B cell (primary cell): Measurements from ENCODE around the gene ZNF358. TPM values are rescaled to one million over a fixed set of nuclear protein-coding genes. Genes with fewer than 3 reads are reported as not detected.

Source experiments
- ATAC-seq: fragments of 200-7000 bp; cut with Tn5 transposase; one replicate; pipeline ENCODE4 v1.10.0; 2021; ENCODE audit warnings: low read depth, mild to moderate bottlenecking, moderate number of reproducible peaks, moderate library complexity
- CTCF ChIA-PET: fragments of 350-600 bp; sonication (Branson Sonifier 250); formaldehyde crosslinking; loops from one replicate; lab custom pipeline; 2021; ENCODE audit warnings: antibody characterized with exemption, inconsistent platforms; lab: Charles Lee
- POLR2A ChIA-PET: fragments of 350-600 bp; sonication (Branson Sonifier 250); formaldehyde crosslinking; loops from one replicate; lab custom pipeline; 2021; ENCODE audit warnings: antibody characterized with exemption; lab: Charles Lee
- DNase-seq: peaks from one replicate; pipeline ENCODE4 v3.0.0; 2013
- H2AFZ ChIP-seq: 2 replicates; pipeline ENCODE4 v1.6.1; 2012; ENCODE audit warnings: mild to moderate bottlenecking, low read depth, low read length; ENCODE audit not compliant: insufficient read depth, poor library complexity, severe bottlenecking
- H3K27ac ChIP-seq, 2 donors: 1 replicate in 1 of 2; 2 replicates in 1 of 2; pipeline ENCODE4 v1.5.1; 2012 to 2013; ENCODE audit warnings: low read length in 2 of 2, mild to moderate bottlenecking in 2 of 2, moderate library complexity in 1 of 2
- H3K27me3 ChIP-seq, 4 experiments: fragments of 200-600 bp in 1 of 4; sonication (generic) in 1 of 4; replicated peaks in 1 of 4; 1 replicate in 2 of 4; 2 replicates in 2 of 4; pipeline versions ENCODE4 v1.6.1 to v1.7.0; 2013 to 2016; ENCODE audit warnings: low read length in 3 of 4, mild to moderate bottlenecking in 2 of 4, mixed read lengths in 1 of 4, moderate library complexity in 1 of 4; ENCODE audit not compliant: insufficient read depth in 4 of 4, control insufficient read depth in 3 of 4; ENCODE audit errors: control extremely low read depth in 1 of 4
- H3K36me3 ChIP-seq, 2 experiments: replicated peaks in 1 of 2; 1 replicate in 1 of 2; 2 replicates in 1 of 2; pipeline versions ENCODE4 v1.6.1 to v1.7.1; 2013; ENCODE audit warnings: low read length in 1 of 2; ENCODE audit not compliant: insufficient read depth in 2 of 2, control insufficient read depth in 1 of 2; ENCODE audit errors: control extremely low read depth in 1 of 2, extremely low read depth in 1 of 2
- H3K4me1 ChIP-seq, 2 donors: fragments of 200-600 bp in 1 of 2; sonication (generic) in 1 of 2; 1 replicate in 1 of 2; 2 replicates in 1 of 2; pipeline versions ENCODE4 v1.5.1 to v1.6.1; 2013 to 2017; ENCODE audit warnings: low read length in 2 of 2; ENCODE audit not compliant: control insufficient read depth in 2 of 2, insufficient read depth in 2 of 2
- H3K4me2 ChIP-seq: replicated peaks from 2 replicates; pipeline ENCODE3; 2012; ENCODE audit warnings: mild to moderate bottlenecking, low read depth, low read length; ENCODE audit not compliant: poor library complexity, severe bottlenecking
- H3K4me3 ChIP-seq, 5 experiments: fragments of 200-600 bp in 1 of 5; sonication (generic) in 1 of 5; 1 replicate in 3 of 5; 2 replicates in 2 of 5; pipeline versions ENCODE4 v1.5.1 to v1.7.0; 2011 to 2016; ENCODE audit warnings: low read length in 4 of 5, mild to moderate bottlenecking in 4 of 5, low read depth in 2 of 5, control low read depth in 1 of 5, moderate library complexity in 1 of 5; ENCODE audit not compliant: insufficient read depth in 1 of 5; ENCODE audit errors: control extremely low read depth in 1 of 5, extremely low read depth in 1 of 5
- H3K79me2 ChIP-seq: fragments of 200-600 bp; sonication (generic); one replicate; pipeline ENCODE4 v1.6.0; 2016; ENCODE audit warnings: low read length; ENCODE audit not compliant: control insufficient read depth, insufficient read depth
- H3K9ac ChIP-seq: fragments of 200-600 bp; sonication (generic); 2 replicates; pipeline ENCODE4 v1.6.1; 2017; ENCODE audit warnings: mild to moderate bottlenecking, low read length, moderate library complexity
- H3K9me3 ChIP-seq, 3 donors: one replicate each; pipeline versions ENCODE4 v1.6.1 to v1.7.1; 2013; ENCODE audit warnings: low read length in 2 of 3; ENCODE audit not compliant: control insufficient read depth in 2 of 3, insufficient read depth in 1 of 3; ENCODE audit errors: control extremely low read depth in 1 of 3
- H4K20me1 ChIP-seq: 2 replicates; pipeline ENCODE4 v1.6.0; 2012; ENCODE audit warnings: mild to moderate bottlenecking, low read length; ENCODE audit not compliant: insufficient read depth, control insufficient read depth, poor library complexity, severe bottlenecking
- H3K27ac Mint-ChIP-seq: one replicate; pipeline ENCODE4 v1.8.0; 2021; ENCODE audit warnings: mixed read lengths
- H3K27me3 Mint-ChIP-seq: one replicate; pipeline ENCODE4 v1.8.0; 2021; ENCODE audit warnings: mixed read lengths
- H3K4me1 Mint-ChIP-seq: one replicate; pipeline ENCODE4 v1.8.0; 2021; ENCODE audit warnings: mixed read lengths
- H3K4me3 Mint-ChIP-seq: one replicate; pipeline ENCODE4 v1.8.0; 2021; ENCODE audit warnings: mixed read lengths
- H3K9me3 Mint-ChIP-seq: one replicate; pipeline ENCODE4 v1.8.0; 2022; ENCODE audit warnings: mixed read lengths; ENCODE audit not compliant: insufficient read depth
- EZH2 ChIP-seq: IDR thresholded peaks from 2 replicates; pipeline ENCODE4 v1.6.1; 2012; ENCODE audit warnings: borderline replicate concordance, low read depth, mild to moderate bottlenecking, moderate library complexity, low read length; ENCODE audit not compliant: insufficient read depth, poor library complexity, severe bottlenecking
- WGBS: methylation state at CpG from one replicate; pipeline ENCODE4 v1.1.5; 2013; ENCODE audit warnings: missing lambda C conversion rate; ENCODE audit not compliant: insufficient coverage; 5-methylcytosine and 5-hydroxymethylcytosine counted together
- intact Hi-C: fragments of 100-400 bp; cut with micrococcal nuclease; formaldehyde crosslinking; loops from one replicate; pipeline ENCODE4 v1.10.0; 2022
- polyA plus RNA-seq: library from polyadenylated mRNA; depleted of rRNA; stranded (reverse); fragments of >200 nt; gene quantifications from 2 replicates; pipeline ENCODE4 v1.2.3, GENCODE V29; 2012
- total RNA-seq, 2 donors: library from RNA; stranded (reverse); fragments of 120-200 nt in 1 of 2; gene quantifications; 1 replicate in 1 of 2; 2 replicates in 1 of 2; pipeline versions ENCODE4 v1.2.3 to v1.2.4, GENCODE V29; 2013 to 2022
- TF ChIP-seq, protein P1 (sequence below): fragments of 200-600 bp; IDR thresholded peaks from one replicate; pipeline ENCODE4 v1.8.0; 2022; ENCODE audit warnings: antibody characterized with exemption, mild to moderate bottlenecking

ZNF358 gene
- total and polyA plus RNA-seq, 2 donors (not counting 1 experiment from before 2014, with no cell fraction given): 8.5 to 17.5 TPM

DNA sequence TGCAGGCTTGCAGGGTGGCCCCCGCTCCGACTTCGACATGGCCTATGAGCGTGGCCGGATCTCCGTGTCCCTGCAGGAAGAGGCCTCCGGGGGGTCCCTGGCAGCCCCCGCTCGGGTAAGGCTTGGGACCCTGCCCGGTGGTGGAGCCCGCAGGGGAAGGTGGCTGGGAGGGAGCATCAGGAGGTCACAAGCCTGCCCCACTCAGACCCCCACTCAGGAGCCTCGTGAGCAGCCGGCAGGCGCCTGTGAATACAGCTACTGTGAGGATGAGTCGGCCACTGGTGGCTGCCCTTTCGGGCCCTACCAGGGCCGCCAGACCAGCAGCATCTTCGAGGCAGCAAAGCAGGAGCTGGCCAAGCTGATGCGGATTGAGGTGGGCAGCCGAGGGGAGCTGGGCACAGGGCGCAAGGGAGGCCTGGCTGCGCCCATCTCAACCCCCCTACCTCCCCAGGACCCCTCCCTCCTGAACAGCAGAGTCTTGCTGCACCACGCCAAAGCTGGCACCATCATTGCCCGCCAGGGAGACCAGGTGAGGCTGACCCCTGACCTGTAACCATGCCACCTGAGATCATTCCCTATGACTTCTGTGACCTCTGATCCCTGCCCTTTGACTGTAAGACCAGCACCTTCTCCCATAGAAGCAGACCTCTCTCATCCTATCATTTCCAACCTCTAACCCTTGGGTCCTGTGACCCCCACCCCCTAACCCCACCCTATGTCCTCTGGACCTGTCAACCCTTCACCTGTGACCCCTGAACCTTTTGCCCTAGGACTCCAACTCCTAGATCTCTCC, 26.8 kb downstream of the ZNF358 start:
- POLR2A ChIA-PET: no interaction called here
- peaks cover 5 to 43% of the 10 kb centered on the region in 2 experiments for H3K36me3 ChIP-seq
- no peak overlapping the region for H3K4me3 Mint-ChIP-seq
- H3K27ac ChIP-seq: no peak overlapping the region
- H3K4me1 Mint-ChIP-seq: peaks cover 18% of the 10 kb centered on the region
- no peaks in the 10 kb centered on the region for H3K79me2 ChIP-seq
- H3K27me3 ChIP-seq: no peaks in the 10 kb centered on the region
- over 99% methylated on average over 18 of the region's 24 CpGs for WGBS
- no peaks in the 10 kb centered on the region for H3K27me3 Mint-ChIP-seq
- no peak for ATAC-seq
- no peaks in the 10 kb centered on the region for H4K20me1 ChIP-seq
- no peaks in the 10 kb centered on the region for H3K9me3 Mint-ChIP-seq
- H3K4me2 ChIP-seq: no peak overlapping the region
- H3K4me3 ChIP-seq: no peak overlapping the region
- intact Hi-C loops: no loop called here
- peaks cover 3 to 24% of the 10 kb centered on the region in 2 donors for H3K4me1 ChIP-seq
- TF ChIP-seq, protein P1, sequence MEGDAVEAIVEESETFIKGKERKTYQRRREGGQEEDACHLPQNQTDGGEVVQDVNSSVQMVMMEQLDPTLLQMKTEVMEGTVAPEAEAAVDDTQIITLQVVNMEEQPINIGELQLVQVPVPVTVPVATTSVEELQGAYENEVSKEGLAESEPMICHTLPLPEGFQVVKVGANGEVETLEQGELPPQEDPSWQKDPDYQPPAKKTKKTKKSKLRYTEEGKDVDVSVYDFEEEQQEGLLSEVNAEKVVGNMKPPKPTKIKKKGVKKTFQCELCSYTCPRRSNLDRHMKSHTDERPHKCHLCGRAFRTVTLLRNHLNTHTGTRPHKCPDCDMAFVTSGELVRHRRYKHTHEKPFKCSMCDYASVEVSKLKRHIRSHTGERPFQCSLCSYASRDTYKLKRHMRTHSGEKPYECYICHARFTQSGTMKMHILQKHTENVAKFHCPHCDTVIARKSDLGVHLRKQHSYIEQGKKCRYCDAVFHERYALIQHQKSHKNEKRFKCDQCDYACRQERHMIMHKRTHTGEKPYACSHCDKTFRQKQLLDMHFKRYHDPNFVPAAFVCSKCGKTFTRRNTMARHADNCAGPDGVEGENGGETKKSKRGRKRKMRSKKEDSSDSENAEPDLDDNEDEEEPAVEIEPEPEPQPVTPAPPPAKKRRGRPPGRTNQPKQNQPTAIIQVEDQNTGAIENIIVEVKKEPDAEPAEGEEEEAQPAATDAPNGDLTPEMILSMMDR: no peak
- TF ChIP-seq EZH2: no peak
- no peak overlapping the region for H3K9ac ChIP-seq
- DNase-seq: peak; percentile 4
- CTCF ChIA-PET: no interaction called here
- peak overlapping the region; percentile 37 for H3K27ac Mint-ChIP-seq
- H3K9me3 ChIP-seq: no peaks in the 10 kb centered on the region
- H2AFZ ChIP-seq: no peak overlapping the region

DNA sequence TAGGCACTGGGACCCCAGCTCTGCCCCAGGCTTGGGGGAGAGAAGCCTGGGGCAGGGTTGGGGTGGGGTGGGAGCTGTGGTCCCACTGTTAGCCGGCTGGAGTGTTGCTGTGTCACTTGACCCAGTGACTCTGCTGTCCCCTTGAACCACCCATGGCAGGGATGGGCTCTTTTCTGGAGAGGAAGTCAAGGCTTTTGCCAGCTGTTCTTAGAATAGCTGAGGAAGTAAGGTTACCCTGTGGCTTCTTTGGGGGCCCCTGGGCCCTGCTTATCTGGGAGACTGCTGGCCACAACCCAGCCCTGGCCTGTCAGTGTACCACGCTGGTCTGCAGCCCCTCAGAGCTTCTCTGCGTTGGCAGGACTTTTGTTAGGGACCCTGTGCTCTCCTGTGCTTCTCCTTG, 28.7 kb downstream of the ZNF358 start:
- ATAC-seq (no peak), DNase-seq (no peak)
- Histone ChIP-seq H3K9ac (no peak overlapping the region), H3K4me2 (no peak overlapping the region), H3K4me1 (peaks cover 3 to 24% of the 10 kb centered on the region in 2 donors), H3K27ac (peak overlapping the region in 1 of 2 donors; percentile 48), H3K36me3 (peaks cover 5 to 39% of the 10 kb centered on the region in 2 experiments), H3K27me3 (no peaks in the 10 kb centered on the region), H2AFZ (no peak overlapping the region), H3K4me3 (no peak overlapping the region), H3K9me3 (no peaks in the 10 kb centered on the region), H4K20me1 (no peaks in the 10 kb centered on the region), H3K79me2 (no peaks in the 10 kb centered on the region)
- WGBS: 5% methylated on average over 3 of the region's 3 CpGs
- no peak for TF ChIP-seq EZH2
- TF ChIP-seq, protein P1: no peak
- no peaks in the 10 kb centered on the region for H3K27me3 Mint-ChIP-seq
- ChIA-PET POLR2A (no interaction called here), CTCF (interaction anchor here (0.6 kb wide), 1 partner anchor 486 kb away, joined by 4 read pairs; no protein-coding TSS in a partner anchor)
- H3K9me3 Mint-ChIP-seq: no peaks in the 10 kb centered on the region
- H3K4me3 Mint-ChIP-seq: no peak overlapping the region
- H3K4me1 Mint-ChIP-seq: peaks cover 17% of the 10 kb centered on the region
- H3K27ac Mint-ChIP-seq: no peak overlapping the region
- intact Hi-C loops: no loop called here
